Neural progenitor cell (in vitro differentiated cells): ENCODE data around the gene ADAM20.

Source experiments
- EZH2 ChIP-seq: fragments of 200-600 bp; sonication (generic); IDR thresholded peaks from 2 replicates; pipeline ENCODE4 v1.6.1; 2017; ENCODE audit warnings: antibody characterized with exemption, mild to moderate bottlenecking, moderate library complexity
- EZH2phosphoT487 ChIP-seq: fragments of 200-600 bp; sonication (generic); IDR thresholded peaks from 2 replicates; pipeline ENCODE4 v1.6.1; 2017; ENCODE audit warnings: antibody characterized with exemption
- TF ChIP-seq, protein P1 (sequence below): fragments of 200-600 bp; sonication (generic); IDR thresholded peaks from 2 replicates; pipeline ENCODE4 v1.5.1; 2017; ENCODE audit warnings: antibody characterized with exemption, mild to moderate bottlenecking

DNA sequence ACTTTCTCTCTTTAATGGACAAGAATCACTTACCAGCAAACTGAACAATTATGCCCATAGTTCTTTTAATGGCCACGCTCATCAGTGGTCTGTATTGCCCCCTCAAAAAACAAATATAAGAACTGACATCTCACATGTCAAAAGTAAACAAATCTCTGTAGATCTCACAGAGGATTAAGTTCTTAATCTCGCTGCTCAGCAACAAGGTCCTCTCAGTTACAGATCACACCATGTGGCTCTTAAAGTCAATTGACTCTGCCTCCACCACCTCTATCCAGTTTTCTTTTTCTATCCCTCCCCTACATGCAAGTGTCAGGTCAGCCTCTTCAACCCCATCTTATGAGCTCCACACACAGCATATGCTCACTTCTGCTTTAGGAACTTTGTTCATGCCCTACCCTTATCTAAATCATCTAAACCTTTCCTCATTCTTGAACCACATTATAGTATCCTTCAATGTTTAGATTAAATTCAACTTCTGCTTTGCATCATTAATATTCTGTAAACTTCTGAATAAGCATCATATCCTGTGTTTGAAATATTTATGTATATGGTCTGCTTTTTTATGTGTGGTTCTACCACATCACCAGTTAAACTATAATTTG lies 7.2 kb downstream of the ADAM20 start:
- TF ChIP-seq, protein P1, sequence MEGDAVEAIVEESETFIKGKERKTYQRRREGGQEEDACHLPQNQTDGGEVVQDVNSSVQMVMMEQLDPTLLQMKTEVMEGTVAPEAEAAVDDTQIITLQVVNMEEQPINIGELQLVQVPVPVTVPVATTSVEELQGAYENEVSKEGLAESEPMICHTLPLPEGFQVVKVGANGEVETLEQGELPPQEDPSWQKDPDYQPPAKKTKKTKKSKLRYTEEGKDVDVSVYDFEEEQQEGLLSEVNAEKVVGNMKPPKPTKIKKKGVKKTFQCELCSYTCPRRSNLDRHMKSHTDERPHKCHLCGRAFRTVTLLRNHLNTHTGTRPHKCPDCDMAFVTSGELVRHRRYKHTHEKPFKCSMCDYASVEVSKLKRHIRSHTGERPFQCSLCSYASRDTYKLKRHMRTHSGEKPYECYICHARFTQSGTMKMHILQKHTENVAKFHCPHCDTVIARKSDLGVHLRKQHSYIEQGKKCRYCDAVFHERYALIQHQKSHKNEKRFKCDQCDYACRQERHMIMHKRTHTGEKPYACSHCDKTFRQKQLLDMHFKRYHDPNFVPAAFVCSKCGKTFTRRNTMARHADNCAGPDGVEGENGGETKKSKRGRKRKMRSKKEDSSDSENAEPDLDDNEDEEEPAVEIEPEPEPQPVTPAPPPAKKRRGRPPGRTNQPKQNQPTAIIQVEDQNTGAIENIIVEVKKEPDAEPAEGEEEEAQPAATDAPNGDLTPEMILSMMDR = no peak
- TF ChIP-seq EZH2 = no peak
- no peak for TF ChIP-seq EZH2phosphoT487
